Activated naive CD4-positive, alpha-beta T cell treated with anti-CD3 and anti-CD28 coated beads, Interleukin-2, amount 50 U/mL, for 24 hours (primary cell): ENCODE results near the gene SRSF10.
A peak's percentile ranks its signal among the peaks of the same experiment; 100 is the strongest.
"Not testable (repeated sequence)": the region's sequence is repeated elsewhere in the genome, so short reads cannot be mapped to it uniquely, and the experiment has no call there.

Source experiments
- H3K27ac Mint-ChIP-seq: one replicate; pipeline ENCODE4 v1.8.0; 2021; ENCODE audit warnings: mild to moderate bottlenecking, mixed read lengths
- H3K27me3 Mint-ChIP-seq: one replicate; pipeline ENCODE4 v1.8.0; 2021; ENCODE audit warnings: mixed read lengths
- H3K36me3 Mint-ChIP-seq: one replicate; pipeline ENCODE4 v1.8.0; 2021; ENCODE audit warnings: mixed read lengths
- H3K4me1 Mint-ChIP-seq: one replicate; pipeline ENCODE4 v1.8.0; 2021; ENCODE audit warnings: mixed read lengths
- H3K4me3 Mint-ChIP-seq: one replicate; pipeline ENCODE4 v1.8.0; 2021; ENCODE audit warnings: mild to moderate bottlenecking, mixed read lengths
- H3K9me3 Mint-ChIP-seq: one replicate; pipeline ENCODE4 v1.8.0; 2021; ENCODE audit warnings: mixed read lengths

Gene SRSF10

DNA sequence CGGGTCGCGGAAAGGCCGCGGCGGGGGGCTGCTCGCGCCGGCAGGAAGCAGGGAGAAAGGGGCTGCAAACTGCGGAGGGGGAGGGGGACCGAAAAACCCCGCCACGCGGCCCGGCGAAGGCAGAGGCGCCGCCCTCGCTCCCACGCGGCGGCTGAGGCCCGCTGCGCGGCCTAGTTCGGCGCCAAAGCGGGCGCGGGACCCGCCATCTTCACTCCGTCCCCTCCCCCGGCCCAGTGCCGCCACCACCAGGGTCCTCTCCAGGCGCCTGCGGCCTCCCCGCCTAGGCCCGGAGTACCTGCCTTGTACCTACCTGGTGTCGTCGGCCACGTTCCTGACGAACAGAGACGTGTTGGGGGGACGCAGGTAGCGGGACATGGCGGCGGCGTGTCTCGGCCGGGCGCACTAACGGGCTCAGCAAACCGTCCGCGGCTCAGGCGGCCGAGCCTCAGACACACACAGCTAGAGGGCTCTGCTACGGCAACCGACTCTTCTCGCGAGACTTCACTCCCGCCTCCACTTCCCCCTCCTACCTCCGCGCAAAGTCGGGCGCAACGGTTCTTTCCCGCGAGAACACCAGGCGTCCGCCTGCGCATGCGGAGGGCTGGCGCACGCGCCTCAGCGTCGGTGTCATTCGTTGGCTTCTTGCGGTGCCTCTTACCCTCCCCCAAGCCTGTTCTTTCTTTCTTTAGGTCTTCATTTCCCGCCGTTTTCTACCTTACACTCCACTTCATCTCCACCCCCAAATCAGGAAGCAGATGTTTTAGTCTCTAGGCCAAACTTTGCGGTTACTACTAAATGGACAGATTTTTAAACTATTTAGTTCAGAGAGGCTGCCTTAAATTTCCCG is at the start of gene SRSF10:
Gene SRSF10 (minus strand): TSS at position 447 of the 847 bp plus-strand sequence. CDS start 72 bp downstream, at position 375.
- no peaks in the 10 kb centered on the region for H3K27me3 Mint-ChIP-seq
- H3K36me3 Mint-ChIP-seq = peaks cover 18% of the 10 kb centered on the region
- peaks cover 50% of the 10 kb centered on the region for H3K4me1 Mint-ChIP-seq
- H3K9me3 Mint-ChIP-seq = no peaks in the 10 kb centered on the region
- H3K4me3 Mint-ChIP-seq = peak within 1 kb of the TSS; percentile 99
- H3K27ac Mint-ChIP-seq = peak within 1 kb of the TSS; percentile 99

- peaks cover 3% of the 10 kb centered on the region for H3K4me1 Mint-ChIP-seq
These were observed 47.8 kb upstream of the SRSF10 start for GRCh38 chr1:24027838-24028468.

GRCh38 chr1:24022581-24023361 is 42.6 kb upstream of the SRSF10 start:
- no peak overlapping the region for H3K4me3 Mint-ChIP-seq
- no peak overlapping the region for H3K27ac Mint-ChIP-seq
- no peaks in the 10 kb centered on the region for H3K27me3 Mint-ChIP-seq
- H3K9me3 Mint-ChIP-seq = no peaks in the 10 kb centered on the region
- H3K4me1 Mint-ChIP-seq = no peaks in the 10 kb centered on the region
- H3K36me3 Mint-ChIP-seq = no peaks in the 10 kb centered on the region

More at GRCh38 chr1:24027838-24028468, 47.8 kb upstream of the SRSF10 start:
- Mint-ChIP-seq H3K9me3 (no peaks in the 10 kb centered on the region), H3K27me3 (no peaks in the 10 kb centered on the region), H3K4me3 (no peak overlapping the region), H3K27ac (no peak overlapping the region), H3K36me3 (no peaks in the 10 kb centered on the region)

DNA sequence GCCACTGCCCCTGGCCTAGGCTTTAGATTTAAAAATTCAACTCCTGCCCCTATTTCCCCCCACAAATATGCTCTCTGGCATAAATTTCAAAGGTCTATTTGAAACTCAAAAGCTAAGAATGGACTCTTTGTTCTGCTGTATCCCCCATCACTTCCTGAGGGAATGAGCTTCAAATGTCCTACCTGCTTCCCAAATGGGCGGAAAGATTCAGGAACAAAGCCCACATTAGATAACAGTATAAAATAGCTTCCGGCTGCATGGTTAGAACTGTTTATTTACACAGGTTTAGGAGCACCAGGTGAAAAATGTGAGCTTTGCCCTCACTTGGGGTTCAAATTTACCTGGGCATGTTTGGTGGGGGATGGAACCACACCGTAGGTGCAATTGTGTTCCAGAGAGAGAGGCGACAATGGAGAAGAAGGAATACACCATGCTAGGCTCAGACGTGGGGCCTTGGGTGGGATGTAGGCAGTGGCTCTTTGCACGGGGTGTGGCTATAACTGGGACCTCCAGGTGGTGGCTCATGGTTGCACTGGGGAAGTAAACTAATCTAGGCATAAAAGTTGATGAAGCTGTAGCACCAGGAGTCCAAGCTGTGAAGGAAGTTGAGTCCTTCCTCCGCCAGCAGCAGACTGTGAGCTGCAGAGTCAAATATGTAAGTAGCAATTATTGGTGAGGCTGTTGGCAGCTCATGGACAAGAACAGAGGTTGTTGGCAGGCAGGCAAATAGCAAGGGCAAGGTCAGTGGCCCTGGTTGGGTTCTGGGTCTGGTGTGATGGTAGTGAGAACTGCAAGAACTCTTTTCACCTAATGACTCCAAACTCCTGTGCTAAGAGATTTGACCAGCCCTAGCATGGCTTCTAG is 41.5 kb upstream of the SRSF10 start:
- H3K36me3 Mint-ChIP-seq = no peaks in the 10 kb centered on the region
- no peak overlapping the region for H3K27ac Mint-ChIP-seq
- H3K27me3 Mint-ChIP-seq = no peaks in the 10 kb centered on the region
- H3K9me3 Mint-ChIP-seq = no peaks in the 10 kb centered on the region
- H3K4me3 Mint-ChIP-seq = no peak overlapping the region
- H3K4me1 Mint-ChIP-seq = no peaks in the 10 kb centered on the region

- Mint-ChIP-seq H3K27me3 (no peaks in the 10 kb centered on the region), H3K9me3 (no peaks in the 10 kb centered on the region), H3K27ac (no peak overlapping the region), H3K4me3 (no peak overlapping the region), H3K4me1 (no peaks in the 10 kb centered on the region), H3K36me3 (no peaks in the 10 kb centered on the region)
These were observed 40.3 kb upstream of the SRSF10 start for GRCh38 chr1:24020470-24020869.

DNA sequence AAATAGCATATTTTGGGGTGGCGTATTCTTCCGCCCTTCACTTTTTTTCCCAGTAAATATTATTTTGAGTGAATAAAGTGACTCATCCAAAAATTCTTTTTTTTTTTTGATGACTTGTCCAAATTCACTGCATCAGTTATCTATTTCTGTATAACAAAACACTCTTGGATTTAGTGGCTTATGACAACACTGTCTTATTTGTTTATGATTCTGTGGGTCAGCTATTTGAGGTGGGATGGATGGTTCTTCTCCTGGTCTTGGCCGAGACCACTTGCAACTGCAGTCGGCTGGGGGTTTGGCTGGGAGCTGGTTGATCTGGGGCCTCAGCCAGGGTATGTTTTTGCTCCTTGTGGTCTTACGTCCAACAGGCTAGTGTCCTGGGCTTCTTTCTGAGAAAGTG is 39.9 kb upstream of the SRSF10 start:
- Mint-ChIP-seq H3K27ac (no peak overlapping the region), H3K9me3 (no peaks in the 10 kb centered on the region)

GRCh38 chr1:24018611-24019580 is 38.8 kb upstream of the SRSF10 start:
- Mint-ChIP-seq H3K36me3 (no peaks in the 10 kb centered on the region), H3K4me3 (no peak overlapping the region), H3K9me3 (no peaks in the 10 kb centered on the region), H3K27ac (no peak overlapping the region), H3K4me1 (no peaks in the 10 kb centered on the region), H3K27me3 (no peaks in the 10 kb centered on the region)

More for the DNA sequence above, 39.9 kb upstream of the SRSF10 start:
- no peaks in the 10 kb centered on the region for H3K27me3 Mint-ChIP-seq
- H3K4me3 Mint-ChIP-seq = no peak overlapping the region
- no peaks in the 10 kb centered on the region for H3K4me1 Mint-ChIP-seq
- no peaks in the 10 kb centered on the region for H3K36me3 Mint-ChIP-seq

- no peaks in the 10 kb centered on the region for H3K9me3 Mint-ChIP-seq
- H3K4me3 Mint-ChIP-seq = no peak overlapping the region
- no peaks in the 10 kb centered on the region for H3K36me3 Mint-ChIP-seq
- H3K4me1 Mint-ChIP-seq = no peaks in the 10 kb centered on the region
- H3K27me3 Mint-ChIP-seq = no peaks in the 10 kb centered on the region
- no peak overlapping the region for H3K27ac Mint-ChIP-seq
These were observed 35.4 kb upstream of the SRSF10 start for GRCh38 chr1:24015221-24016210.

DNA sequence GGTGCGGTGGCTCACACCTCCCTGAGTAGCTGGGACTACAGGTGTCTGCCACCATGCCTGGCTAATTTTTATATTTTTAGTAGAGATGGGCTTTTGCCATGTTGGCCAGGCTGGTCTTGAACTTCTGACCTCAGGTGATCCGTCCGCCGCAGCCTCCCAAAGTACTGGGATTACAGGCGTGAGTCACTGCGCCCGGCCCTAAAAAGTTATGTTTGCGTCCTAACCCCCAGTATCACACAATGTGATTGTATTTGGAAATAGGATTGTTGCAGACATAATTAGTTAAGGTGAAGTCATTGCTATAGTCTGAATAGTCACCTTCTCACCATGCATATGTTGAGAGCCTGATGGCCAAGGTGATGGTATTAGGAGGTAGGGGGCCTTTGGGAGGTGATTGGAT is 32.8 kb upstream of the SRSF10 start:
- not testable (repeated sequence) for H3K36me3 Mint-ChIP-seq, H3K4me3 Mint-ChIP-seq, H3K27me3 Mint-ChIP-seq, H3K9me3 Mint-ChIP-seq, H3K27ac Mint-ChIP-seq, H3K4me1 Mint-ChIP-seq

DNA sequence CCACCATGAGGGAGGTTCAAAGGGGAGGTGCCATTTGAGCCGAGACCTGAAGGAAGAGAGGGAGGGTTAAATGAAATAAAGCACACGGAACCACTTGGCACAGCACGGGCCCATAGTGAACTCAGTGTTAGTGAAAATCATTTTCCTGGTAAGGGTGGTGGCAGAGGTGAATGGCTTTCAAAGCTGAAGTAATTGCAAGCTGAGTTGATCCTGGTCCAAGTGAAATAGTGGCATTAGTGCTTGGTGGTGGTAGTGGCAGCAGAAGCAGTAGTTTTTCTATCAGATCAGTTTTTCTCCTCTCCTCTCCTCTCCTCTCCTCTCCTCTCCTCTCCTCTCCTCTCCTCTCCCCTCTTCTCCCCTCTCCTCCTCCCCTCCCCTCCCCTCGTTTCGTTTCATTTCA is 30.5 kb upstream of the SRSF10 start:
- Mint-ChIP-seq H3K27me3 (no peaks in the 10 kb centered on the region), H3K4me3 (no peak overlapping the region), H3K9me3 (no peaks in the 10 kb centered on the region), H3K36me3 (no peaks in the 10 kb centered on the region), H3K27ac (no peak overlapping the region), H3K4me1 (no peaks in the 10 kb centered on the region)

DNA sequence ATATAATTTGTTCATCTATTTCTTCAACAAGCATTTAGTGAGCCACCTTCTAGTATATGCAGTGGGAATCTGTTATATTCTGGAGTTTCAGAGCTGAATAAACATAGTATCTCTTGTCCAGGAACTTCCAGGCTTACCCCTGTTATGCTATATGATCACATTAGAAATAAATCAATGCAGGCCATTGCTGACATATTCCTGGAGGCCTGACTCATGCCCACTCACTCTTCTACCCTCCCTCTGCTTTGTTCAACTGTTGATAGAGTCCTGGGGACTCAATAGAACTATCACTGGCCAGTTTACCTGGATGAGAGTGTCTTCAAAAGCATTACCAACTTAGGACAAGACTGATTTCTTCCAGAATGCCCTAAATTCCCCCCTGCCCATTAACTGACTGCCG is 29.3 kb upstream of the SRSF10 start:
- Mint-ChIP-seq H3K4me3 (no peak overlapping the region), H3K9me3 (no peaks in the 10 kb centered on the region), H3K4me1 (no peaks in the 10 kb centered on the region), H3K27me3 (no peaks in the 10 kb centered on the region), H3K36me3 (no peaks in the 10 kb centered on the region), H3K27ac (no peak overlapping the region)

- not testable (repeated sequence) for H3K27ac Mint-ChIP-seq, H3K36me3 Mint-ChIP-seq, H3K9me3 Mint-ChIP-seq, H3K27me3 Mint-ChIP-seq, H3K4me1 Mint-ChIP-seq, H3K4me3 Mint-ChIP-seq
These were observed 28.6 kb upstream of the SRSF10 start for GRCh38 chr1:24008574-24009184.

DNA sequence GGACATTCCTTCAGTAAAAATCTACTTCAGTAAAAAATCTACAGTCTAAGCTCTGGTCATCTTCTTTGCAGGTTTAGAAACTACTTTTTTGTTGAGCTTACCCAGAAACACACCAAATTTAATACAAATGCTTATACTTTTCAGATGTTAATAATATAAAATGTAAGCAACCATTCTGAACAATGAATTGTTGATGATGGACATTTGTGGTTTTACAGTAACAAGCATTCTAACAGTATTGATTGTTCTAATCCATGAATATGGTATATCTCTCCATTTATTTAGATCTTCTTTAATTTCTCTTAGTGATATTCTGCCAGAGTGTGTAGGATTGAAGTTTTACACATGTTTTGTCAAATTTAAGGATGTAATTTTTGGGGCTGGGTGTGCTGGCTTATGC is 27.0 kb upstream of the SRSF10 start:
- no peaks in the 10 kb centered on the region for H3K9me3 Mint-ChIP-seq

More for the DNA sequence above, 27.0 kb upstream of the SRSF10 start:
- Mint-ChIP-seq H3K4me3 (no peak overlapping the region), H3K36me3 (no peaks in the 10 kb centered on the region), H3K27ac (no peak overlapping the region), H3K4me1 (no peaks in the 10 kb centered on the region), H3K27me3 (peaks cover 4% of the 10 kb centered on the region)
